K562 (cell line): ENCODE data around the gene SH3GL3. TPM values are rescaled to one million over a fixed set of nuclear protein-coding genes. Genes with fewer than 3 reads are reported as not detected.

Experiments used
- CBFA2T2 ChIP-seq: fragments of 450-650 bp; conservative IDR thresholded peaks from 2 replicates; pipeline ENCODE4 v1.6.1; 2017; ENCODE audit warnings: mild to moderate bottlenecking
- CBFA2T3 ChIP-seq: fragments of 450-650 bp; IDR thresholded peaks from 2 replicates; pipeline ENCODE4 v1.6.1; 2017
- DPF2 ChIP-seq: fragments of 450-650 bp; IDR thresholded peaks from 2 replicates; pipeline ENCODE4 v1.6.1; 2016
- FUS ChIP-seq: fragments of 200-400 bp; formaldehyde crosslinking; optimal IDR thresholded peaks from 2 replicates; pipeline ENCODE3; 2017; ENCODE audit warnings: low read depth, low read length
- HDAC8 ChIP-seq: fragments of 450-650 bp; IDR thresholded peaks from 2 replicates; pipeline ENCODE4 v1.6.1; 2016; ENCODE audit warnings: mild to moderate bottlenecking, missing genetic modification characterization, moderate library complexity, missing compliant biosample characterization
- ILF3 ChIP-seq: fragments of 450-650 bp; IDR thresholded peaks from 2 replicates; pipeline ENCODE4 v1.6.1; 2018; ENCODE audit warnings: antibody characterized with exemption, mild to moderate bottlenecking, moderate library complexity, borderline replicate concordance
- KAT8 ChIP-seq: fragments of 450-650 bp; IDR thresholded peaks from 2 replicates; pipeline ENCODE4 v1.6.1; 2016; ENCODE audit warnings: low read depth, mild to moderate bottlenecking
- MEIS2 ChIP-seq: fragments of 450-650 bp; IDR thresholded peaks from 2 replicates; pipeline ENCODE4 v1.6.1; 2014; ENCODE audit warnings: mild to moderate bottlenecking; ENCODE audit not compliant: partially characterized antibody
- POU5F1 ChIP-seq: fragments of 150-350 bp; IDR thresholded peaks from 2 replicates; pipeline ENCODE4 v1.6.1; 2014; ENCODE audit warnings: borderline replicate concordance, low read length, low read depth, mild to moderate bottlenecking; ENCODE audit not compliant: partially characterized antibody
- PREB ChIP-seq: sonication (generic); formaldehyde crosslinking; IDR thresholded peaks from 2 replicates; pipeline ENCODE4 v1.8.1; 2023; ENCODE audit warnings: mild to moderate bottlenecking, missing genetic modification reagents
- RBM15 ChIP-seq: fragments of 200-400 bp; formaldehyde crosslinking; IDR thresholded peaks from 2 replicates; pipeline ENCODE4 v1.6.1; 2018; ENCODE audit warnings: mild to moderate bottlenecking, low read length, moderate library complexity; ENCODE audit not compliant: insufficient read depth
- SLC30A9 ChIP-seq: fragments of 250-450 bp; sonication (Bioruptor Pico); IDR thresholded peaks from 2 replicates; pipeline ENCODE4 v1.8.0; 2022; ENCODE audit warnings: mild to moderate bottlenecking, moderate library complexity
- TRIM25 ChIP-seq: fragments of 450-650 bp; IDR thresholded peaks from 2 replicates; pipeline ENCODE4 v1.7.0; 2016; ENCODE audit warnings: borderline replicate concordance
- U2AF2 ChIP-seq: fragments of 200-400 bp; formaldehyde crosslinking; optimal IDR thresholded peaks from 2 replicates; pipeline ENCODE3; 2017; ENCODE audit warnings: low read depth, mild to moderate bottlenecking, low read length
- ZBTB7A ChIP-seq: IDR thresholded peaks from 2 replicates; pipeline ENCODE4 v1.6.1; 2011; ENCODE audit warnings: low read depth, mild to moderate bottlenecking, low read length, moderate library complexity, borderline replicate concordance; ENCODE audit not compliant: control insufficient read depth
- ZMIZ1 ChIP-seq, 2 experiments: fragments of 150-350 bp in 1 of 2; IDR thresholded peaks; 2 replicates each; pipeline ENCODE4 v1.6.1; 2012 to 2016; ENCODE audit warnings: low read depth in 2 of 2, low read length in 2 of 2, mild to moderate bottlenecking in 1 of 2, moderate library complexity in 1 of 2
- ZNF165 ChIP-seq: fragments of 250-450 bp; sonication (Bioruptor Pico); IDR thresholded peaks from 2 replicates; pipeline ENCODE4 v1.4.0; 2020; ENCODE audit warnings: borderline replicate concordance
- ZNF398 ChIP-seq: fragments of 250-450 bp; sonication (Bioruptor Pico); IDR thresholded peaks from 2 replicates; pipeline ENCODE4 v1.8.0; 2021; ENCODE audit warnings: moderate library complexity, mild to moderate bottlenecking, inconsistent platforms
- ZNF408 ChIP-seq: fragments of 250-450 bp; sonication (Bioruptor Pico); IDR thresholded peaks from 2 replicates; pipeline ENCODE4 v1.4.0; 2020; ENCODE audit warnings: low read depth, mild to moderate bottlenecking, moderate library complexity
- ZNF699 ChIP-seq: fragments of 250-450 bp; sonication (Bioruptor Pico); IDR thresholded peaks from 2 replicates; pipeline ENCODE4 v1.8.0; 2021; ENCODE audit warnings: mild to moderate bottlenecking, moderate library complexity; ENCODE audit not compliant: insufficient replicate concordance
- polyA plus RNA-seq, 8 experiments: library from polyadenylated mRNA; depleted of rRNA in 4 of 8; stranded (reverse) in 5 of 8; unstranded in 3 of 8; fragments of >200 nt; fragmentation: Nextera tagmentation in 2 of 8; fragmentation: Illumina TruSeq in 1 of 8; extraction: Ambion mirVana in 2 of 8; extraction: Trizol in 1 of 8; gene quantifications; 2 replicates each; pipeline versions ENCODE4 v1.2.1 to v1.2.3, GENCODE V29; 2011 to 2014; ENCODE audit warnings: inconsistent platforms in 1 of 8, missing spikeins in 1 of 8
- total RNA-seq, 7 experiments: library from RNA; depleted of rRNA in 6 of 7; stranded (reverse); fragments of >200 nt in 6 of 7; fragmentation: Illumina TruSeq in 2 of 7; extraction: Trizol in 2 of 7; gene quantifications; 2 replicates each; pipeline versions ENCODE4 v1.2.1 to v1.2.3, GENCODE V29; 2011 to 2021; ENCODE audit warnings: low replicate concordance in 1 of 7

The SH3GL3 gene
- total and polyA plus RNA-seq, 9 of the 15 experiments (the other 6 are each of a cell fraction or from before 2014, with no cell fraction given): 3.9 to 16.0 (median 9.7) TPM

GRCh38 chr15:83472797-83473196 is 25.7 kb downstream of the SH3GL3 start (continued):
- no peak for TF ChIP-seq ZNF699 (CRISPR knock-in tag)
- TF ChIP-seq HDAC8 (tag): no peak
- TF ChIP-seq TRIM25: no peak
- peak; percentile 61; the same call in 1 of the 2 replicates for TF ChIP-seq ZBTB7A
- TF ChIP-seq CBFA2T2: 0 out of 2 replicates have a peak, but pooled peaks have one; percentile 20
- TF ChIP-seq ZNF165 (CRISPR knock-in tag): no peak
- TF ChIP-seq DPF2: peak; percentile 57
- no peak for TF ChIP-seq POU5F1
- no peak for TF ChIP-seq FUS
- TF ChIP-seq SLC30A9 (CRISPR knock-in tag): no peak
- no peak for TF ChIP-seq KAT8
- TF ChIP-seq PREB (CRISPR knock-in tag): no peak
- TF ChIP-seq ZMIZ1 (IDR thresholded peaks at IDR 0.05; ENCODE audit: low read depth in 2 of 2, low read length in 2 of 2): no peak
- no peak for TF ChIP-seq ZNF398
- TF ChIP-seq RBM15: no peak
- no peak for TF ChIP-seq ZNF408 (CRISPR knock-in tag)
- no peak for TF ChIP-seq ILF3
- no peak for TF ChIP-seq MEIS2
- TF ChIP-seq U2AF2: no peak
- peak; percentile 62 for TF ChIP-seq CBFA2T3
